WTC11 (cell line): ENCODE results near the gene MTSS2. TPM values are rescaled to one million over a fixed set of nuclear protein-coding genes. Genes with fewer than 3 reads are reported as not detected.

Source experiments
- ATAC-seq: fragments of 200-7000 bp; cut with Tn5 transposase; 2 replicates; pipeline ENCODE4 v1.10.0; 2021; ENCODE audit warnings: mild to moderate bottlenecking, moderate library complexity
- CTCF ChIA-PET: fragments of 300-600 bp; sonication (Branson Sonifier 250); formaldehyde crosslinking; loops from one replicate; lab custom pipeline; 2021; ENCODE audit warnings: antibody characterized with exemption; lab: Charles Lee
- POLR2A ChIA-PET: fragments of 350-600 bp; sonication (Branson Sonifier 250); formaldehyde crosslinking; loops from one replicate; lab custom pipeline; 2021; ENCODE audit warnings: antibody characterized with exemption; lab: Charles Lee
- DNase-seq: peaks from one replicate; pipeline ENCODE4 v3.0.0; 2021; ENCODE audit warnings: low spot score
- H3K27ac Mint-ChIP-seq: 2 replicates; pipeline ENCODE4 v1.8.0; 2021; ENCODE audit warnings: mixed read lengths
- H3K27me3 Mint-ChIP-seq: 2 replicates; pipeline ENCODE4 v1.8.0; 2021; ENCODE audit warnings: low read depth, mild to moderate bottlenecking, moderate library complexity, mixed read lengths
- H3K36me3 Mint-ChIP-seq: 2 replicates; pipeline ENCODE4 v1.8.0; 2021; ENCODE audit warnings: mixed read lengths
- H3K4me1 Mint-ChIP-seq: 2 replicates; pipeline ENCODE4 v1.8.0; 2022; ENCODE audit warnings: mixed read lengths
- H3K4me3 Mint-ChIP-seq: 2 replicates; pipeline ENCODE4 v1.8.0; 2021; ENCODE audit warnings: mild to moderate bottlenecking, moderate library complexity, mixed read lengths
- H3K9me3 Mint-ChIP-seq: 2 replicates; pipeline ENCODE4 v1.8.0; 2021; ENCODE audit warnings: mixed read lengths
- CREB1 ChIP-seq: sonication (generic); formaldehyde crosslinking; IDR thresholded peaks from 2 replicates; pipeline ENCODE4 v1.8.0; 2023; ENCODE audit warnings: mild to moderate bottlenecking, missing genetic modification reagents
- ESRRA ChIP-seq: sonication (generic); formaldehyde crosslinking; IDR thresholded peaks from 2 replicates; pipeline ENCODE4 v1.8.1; 2022; ENCODE audit warnings: mild to moderate bottlenecking, missing genetic modification reagents, borderline replicate concordance
- GABPB1 ChIP-seq: sonication (generic); formaldehyde crosslinking; IDR thresholded peaks from 2 replicates; pipeline ENCODE4 v1.8.1; 2023; ENCODE audit warnings: mild to moderate bottlenecking, missing genetic modification reagents
- HMGA2 ChIP-seq: fragments of 250-450 bp; sonication (Bioruptor Pico); IDR thresholded peaks from 2 replicates; pipeline ENCODE4 v1.4.0; 2021; ENCODE audit warnings: mild to moderate bottlenecking, moderate library complexity
- NFATC4 ChIP-seq: fragments of 250-450 bp; sonication (Bioruptor Pico); IDR thresholded peaks from 2 replicates; pipeline ENCODE4 v1.9.0; 2021; ENCODE audit warnings: mild to moderate bottlenecking
- SMAD4 ChIP-seq: sonication (generic); formaldehyde crosslinking; IDR thresholded peaks from 2 replicates; pipeline ENCODE4 v1.8.0; 2022; ENCODE audit warnings: mild to moderate bottlenecking, missing genetic modification reagents
- ZNF232 ChIP-seq: sonication (generic); formaldehyde crosslinking; IDR thresholded peaks from 2 replicates; pipeline ENCODE4 v1.8.0; 2022; ENCODE audit warnings: mild to moderate bottlenecking, missing genetic modification reagents
- total RNA-seq: library from RNA; stranded (reverse); gene quantifications from 3 replicates; pipeline ENCODE4 v1.2.3, GENCODE V29; 2021
- TF ChIP-seq, protein P1 (sequence below): fragments of 250-450 bp; sonication (Bioruptor Pico); conservative IDR thresholded peaks from 2 replicates; pipeline ENCODE4 v1.9.0; 2021; ENCODE audit warnings: mild to moderate bottlenecking
- TF ChIP-seq, protein P2 (sequence below): fragments of 250-450 bp; sonication (Bioruptor Pico); IDR thresholded peaks from 2 replicates; pipeline ENCODE4 v2.1.2; 2022; ENCODE audit warnings: mild to moderate bottlenecking, moderate library complexity
- TF ChIP-seq, protein P3 (sequence below): sonication (generic); formaldehyde crosslinking; IDR thresholded peaks from 2 replicates; pipeline ENCODE4 v1.8.1; 2023; ENCODE audit warnings: mild to moderate bottlenecking, missing genetic modification reagents
- TF ChIP-seq, protein P4 (sequence below): sonication (generic); formaldehyde crosslinking; conservative IDR thresholded peaks from 2 replicates; pipeline ENCODE4 v1.8.1; 2023; ENCODE audit warnings: mild to moderate bottlenecking, low read depth, missing genetic modification reagents, moderate library complexity
- TF ChIP-seq, protein P5 (sequence below): fragments of 250-450 bp; sonication (Bioruptor Pico); IDR thresholded peaks from 2 replicates; pipeline ENCODE4 v1.8.0; 2021; ENCODE audit warnings: mild to moderate bottlenecking
- TF ChIP-seq, protein P6 (sequence below): sonication (generic); formaldehyde crosslinking; IDR thresholded peaks from 2 replicates; pipeline ENCODE4 v1.8.0; 2022; ENCODE audit warnings: mild to moderate bottlenecking, missing genetic modification reagents

Gene MTSS2
- total RNA-seq, 1 experiment from 2014 or later = 28.3 TPM

DNA sequence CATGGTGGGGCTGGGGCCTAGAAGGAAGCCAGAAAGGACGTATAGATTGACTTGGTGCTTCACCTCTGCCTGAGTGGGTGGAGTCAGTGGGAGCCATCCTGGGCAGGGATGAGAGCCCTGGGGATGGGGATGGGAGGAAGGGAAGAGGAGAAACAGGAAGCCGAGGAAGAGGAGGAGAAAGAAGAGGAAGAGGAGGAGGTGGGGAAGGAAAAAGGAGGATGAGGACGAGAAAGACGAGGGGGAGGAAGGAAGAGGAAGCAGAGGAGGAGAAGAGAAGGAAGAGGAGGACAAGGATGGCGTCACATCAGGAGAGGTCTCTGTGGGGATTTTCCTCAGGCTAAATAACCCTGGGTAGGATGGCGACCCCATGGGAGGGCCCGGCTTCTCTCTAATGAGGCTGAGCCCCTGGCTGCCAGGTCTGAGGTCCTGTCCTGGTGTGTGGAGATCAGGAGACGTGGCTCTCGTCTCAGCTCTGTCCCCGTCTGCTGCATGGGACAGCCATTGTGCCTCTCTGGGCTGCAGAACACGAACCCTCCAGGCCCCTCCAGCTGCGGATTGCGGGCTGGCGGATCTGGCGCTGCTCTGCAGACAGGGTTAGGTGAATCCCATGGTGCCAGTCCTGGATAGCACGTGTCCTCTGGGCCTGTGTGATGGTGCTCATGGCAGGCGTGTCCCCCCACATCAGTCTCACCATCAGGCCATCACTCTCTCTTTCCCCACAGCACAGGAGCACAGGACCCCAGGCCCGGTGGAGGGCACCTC, 35.5 kb upstream of the MTSS2 start (continued):
- TF ChIP-seq, protein P1, sequence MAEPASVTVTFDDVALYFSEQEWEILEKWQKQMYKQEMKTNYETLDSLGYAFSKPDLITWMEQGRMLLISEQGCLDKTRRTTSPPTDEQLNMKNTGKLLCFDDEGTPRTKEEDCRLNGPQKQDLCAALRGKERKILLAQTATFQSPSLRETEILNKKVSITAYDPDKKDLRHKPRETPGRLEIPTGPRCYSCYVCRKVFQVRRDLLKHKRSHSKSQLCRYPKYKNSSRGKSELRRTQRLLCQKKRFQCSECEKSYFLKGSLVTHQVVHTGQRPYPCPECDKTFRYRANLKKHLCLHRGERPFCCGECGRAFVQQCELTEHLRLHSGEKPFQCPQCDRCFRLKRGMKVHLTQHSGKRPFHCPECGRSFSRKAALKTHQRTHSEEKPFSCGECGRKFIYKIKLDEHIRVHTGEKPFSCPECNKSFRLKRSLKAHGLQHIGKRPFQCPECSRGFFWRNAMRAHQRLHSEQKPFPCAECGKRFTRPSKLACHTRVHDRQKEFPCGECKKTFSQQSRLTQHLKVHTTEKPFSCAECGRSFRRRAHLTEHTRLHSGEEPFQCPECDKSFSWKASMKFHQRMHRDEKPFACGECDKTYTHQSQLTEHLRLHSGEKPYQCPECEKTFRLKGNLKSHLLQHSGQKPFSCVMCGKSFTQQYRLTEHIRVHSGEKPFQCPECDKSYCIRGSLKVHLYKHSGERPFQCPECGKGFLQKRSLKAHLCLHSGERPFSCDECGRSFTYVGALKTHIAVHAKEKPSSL = no peak
- no peak for TF ChIP-seq NFATC4 (CRISPR knock-in tag)
- no peak for TF ChIP-seq CREB1
- TF ChIP-seq, protein P2, sequence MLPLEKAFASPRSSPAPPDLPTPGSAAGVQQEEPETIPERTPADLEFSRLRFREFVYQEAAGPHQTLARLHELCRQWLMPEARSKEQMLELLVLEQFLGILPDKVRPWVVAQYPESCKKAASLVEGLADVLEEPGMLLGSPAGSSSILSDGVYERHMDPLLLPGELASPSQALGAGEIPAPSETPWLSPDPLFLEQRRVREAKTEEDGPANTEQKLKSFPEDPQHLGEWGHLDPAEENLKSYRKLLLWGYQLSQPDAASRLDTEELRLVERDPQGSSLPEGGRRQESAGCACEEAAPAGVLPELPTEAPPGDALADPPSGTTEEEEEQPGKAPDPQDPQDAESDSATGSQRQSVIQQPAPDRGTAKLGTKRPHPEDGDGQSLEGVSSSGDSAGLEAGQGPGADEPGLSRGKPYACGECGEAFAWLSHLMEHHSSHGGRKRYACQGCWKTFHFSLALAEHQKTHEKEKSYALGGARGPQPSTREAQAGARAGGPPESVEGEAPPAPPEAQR (CRISPR knock-in tag) = no peak
- TF ChIP-seq SMAD4 (CRISPR knock-in tag) = no peak
- TF ChIP-seq, all 79 proteins: peak for 0

DNA sequence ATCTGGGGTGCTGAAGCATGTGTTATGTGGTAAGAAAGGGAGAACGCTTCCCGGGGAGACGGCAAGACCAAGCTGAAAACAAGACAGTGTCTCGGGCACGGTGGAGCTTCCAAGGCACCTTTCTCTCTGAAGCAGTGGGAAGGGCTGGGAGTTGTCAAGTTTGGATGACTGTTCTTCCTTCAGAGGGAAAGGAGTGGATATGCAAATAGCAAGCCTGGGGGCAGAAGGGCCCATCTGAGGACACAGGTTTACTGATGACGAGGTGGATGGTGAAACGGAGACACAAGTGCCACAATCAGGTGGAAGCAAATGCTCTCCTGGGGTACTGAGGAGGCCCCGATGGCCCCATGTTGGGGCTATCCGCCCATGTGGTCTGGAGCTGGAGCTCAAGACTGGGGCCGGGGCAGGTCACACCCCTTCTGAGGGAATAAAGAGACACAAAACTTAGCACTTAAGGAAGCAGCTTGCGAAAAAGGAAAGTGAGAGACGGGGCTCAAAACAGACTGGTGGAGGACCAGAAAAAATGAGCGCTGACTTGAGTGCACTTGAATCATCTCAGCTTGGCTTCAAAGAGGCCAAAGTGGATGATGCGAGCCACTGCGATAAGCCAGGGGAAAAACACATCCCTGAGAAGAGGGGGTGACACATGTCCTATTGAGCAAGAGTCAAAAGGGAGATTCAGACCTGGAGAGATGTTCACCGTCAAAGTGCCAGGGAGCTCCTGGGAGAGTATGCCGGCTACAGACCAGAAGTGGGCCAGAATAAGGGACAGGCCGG, 34.8 kb upstream of the MTSS2 start:
- no peak for DNase-seq

More for the DNA sequence above, 34.8 kb upstream of the MTSS2 start:
- ChIA-PET CTCF (no interaction called here), POLR2A (no interaction called here)
- Mint-ChIP-seq H3K36me3 (peaks cover 22% of the 10 kb centered on the region), H3K9me3 (peaks cover 15% of the 10 kb centered on the region), H3K27ac (peak overlapping the region; percentile 14; the same call in 1 of the 2 replicates), H3K4me1 (peaks cover 8% of the 10 kb centered on the region), H3K27me3 (no peaks in the 10 kb centered on the region), H3K4me3 (no peak overlapping the region)
- ATAC-seq = no peak
- TF ChIP-seq, protein P3, sequence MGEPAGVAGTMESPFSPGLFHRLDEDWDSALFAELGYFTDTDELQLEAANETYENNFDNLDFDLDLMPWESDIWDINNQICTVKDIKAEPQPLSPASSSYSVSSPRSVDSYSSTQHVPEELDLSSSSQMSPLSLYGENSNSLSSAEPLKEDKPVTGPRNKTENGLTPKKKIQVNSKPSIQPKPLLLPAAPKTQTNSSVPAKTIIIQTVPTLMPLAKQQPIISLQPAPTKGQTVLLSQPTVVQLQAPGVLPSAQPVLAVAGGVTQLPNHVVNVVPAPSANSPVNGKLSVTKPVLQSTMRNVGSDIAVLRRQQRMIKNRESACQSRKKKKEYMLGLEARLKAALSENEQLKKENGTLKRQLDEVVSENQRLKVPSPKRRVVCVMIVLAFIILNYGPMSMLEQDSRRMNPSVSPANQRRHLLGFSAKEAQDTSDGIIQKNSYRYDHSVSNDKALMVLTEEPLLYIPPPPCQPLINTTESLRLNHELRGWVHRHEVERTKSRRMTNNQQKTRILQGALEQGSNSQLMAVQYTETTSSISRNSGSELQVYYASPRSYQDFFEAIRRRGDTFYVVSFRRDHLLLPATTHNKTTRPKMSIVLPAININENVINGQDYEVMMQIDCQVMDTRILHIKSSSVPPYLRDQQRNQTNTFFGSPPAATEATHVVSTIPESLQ (CRISPR knock-in tag) = no peak
- TF ChIP-seq SMAD4 (CRISPR knock-in tag) (no peak), ESRRA (CRISPR knock-in tag) (no peak), ZNF232 (CRISPR knock-in tag) (no peak), HMGA2 (CRISPR knock-in tag) (no peak), GABPB1 (no peak)
- TF ChIP-seq, protein P2 (CRISPR knock-in tag) = no peak
- TF ChIP-seq, protein P4, sequence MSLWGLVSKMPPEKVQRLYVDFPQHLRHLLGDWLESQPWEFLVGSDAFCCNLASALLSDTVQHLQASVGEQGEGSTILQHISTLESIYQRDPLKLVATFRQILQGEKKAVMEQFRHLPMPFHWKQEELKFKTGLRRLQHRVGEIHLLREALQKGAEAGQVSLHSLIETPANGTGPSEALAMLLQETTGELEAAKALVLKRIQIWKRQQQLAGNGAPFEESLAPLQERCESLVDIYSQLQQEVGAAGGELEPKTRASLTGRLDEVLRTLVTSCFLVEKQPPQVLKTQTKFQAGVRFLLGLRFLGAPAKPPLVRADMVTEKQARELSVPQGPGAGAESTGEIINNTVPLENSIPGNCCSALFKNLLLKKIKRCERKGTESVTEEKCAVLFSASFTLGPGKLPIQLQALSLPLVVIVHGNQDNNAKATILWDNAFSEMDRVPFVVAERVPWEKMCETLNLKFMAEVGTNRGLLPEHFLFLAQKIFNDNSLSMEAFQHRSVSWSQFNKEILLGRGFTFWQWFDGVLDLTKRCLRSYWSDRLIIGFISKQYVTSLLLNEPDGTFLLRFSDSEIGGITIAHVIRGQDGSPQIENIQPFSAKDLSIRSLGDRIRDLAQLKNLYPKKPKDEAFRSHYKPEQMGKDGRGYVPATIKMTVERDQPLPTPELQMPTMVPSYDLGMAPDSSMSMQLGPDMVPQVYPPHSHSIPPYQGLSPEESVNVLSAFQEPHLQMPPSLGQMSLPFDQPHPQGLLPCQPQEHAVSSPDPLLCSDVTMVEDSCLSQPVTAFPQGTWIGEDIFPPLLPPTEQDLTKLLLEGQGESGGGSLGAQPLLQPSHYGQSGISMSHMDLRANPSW = no peak
- TF ChIP-seq, protein P5, sequence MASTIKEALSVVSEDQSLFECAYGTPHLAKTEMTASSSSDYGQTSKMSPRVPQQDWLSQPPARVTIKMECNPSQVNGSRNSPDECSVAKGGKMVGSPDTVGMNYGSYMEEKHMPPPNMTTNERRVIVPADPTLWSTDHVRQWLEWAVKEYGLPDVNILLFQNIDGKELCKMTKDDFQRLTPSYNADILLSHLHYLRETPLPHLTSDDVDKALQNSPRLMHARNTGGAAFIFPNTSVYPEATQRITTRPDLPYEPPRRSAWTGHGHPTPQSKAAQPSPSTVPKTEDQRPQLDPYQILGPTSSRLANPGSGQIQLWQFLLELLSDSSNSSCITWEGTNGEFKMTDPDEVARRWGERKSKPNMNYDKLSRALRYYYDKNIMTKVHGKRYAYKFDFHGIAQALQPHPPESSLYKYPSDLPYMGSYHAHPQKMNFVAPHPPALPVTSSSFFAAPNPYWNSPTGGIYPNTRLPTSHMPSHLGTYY (CRISPR knock-in tag) = no peak
- TF ChIP-seq, protein P6, sequence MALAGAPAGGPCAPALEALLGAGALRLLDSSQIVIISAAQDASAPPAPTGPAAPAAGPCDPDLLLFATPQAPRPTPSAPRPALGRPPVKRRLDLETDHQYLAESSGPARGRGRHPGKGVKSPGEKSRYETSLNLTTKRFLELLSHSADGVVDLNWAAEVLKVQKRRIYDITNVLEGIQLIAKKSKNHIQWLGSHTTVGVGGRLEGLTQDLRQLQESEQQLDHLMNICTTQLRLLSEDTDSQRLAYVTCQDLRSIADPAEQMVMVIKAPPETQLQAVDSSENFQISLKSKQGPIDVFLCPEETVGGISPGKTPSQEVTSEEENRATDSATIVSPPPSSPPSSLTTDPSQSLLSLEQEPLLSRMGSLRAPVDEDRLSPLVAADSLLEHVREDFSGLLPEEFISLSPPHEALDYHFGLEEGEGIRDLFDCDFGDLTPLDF (CRISPR knock-in tag) = no peak
